MM.1S (cell line): ENCODE results near the gene MAPK10.

ENCODE experiments used
- DNase-seq: peaks from one replicate; pipeline ENCODE4 v3.0.0-alpha.2; 2015
- H2AFZ ChIP-seq: fragments of 300-600 bp; sonication (generic); 2 replicates; pipeline ENCODE4 v1.6.0; 2016; ENCODE audit warnings: antibody characterized with exemption, low read length
- H3F3A ChIP-seq: fragments of 300-600 bp; sonication (generic); 2 replicates; pipeline ENCODE4 v1.6.1; 2016; ENCODE audit warnings: mild to moderate bottlenecking, antibody characterized with exemption, low read length, moderate library complexity, mixed read lengths; ENCODE audit not compliant: insufficient read depth
- H3K27ac ChIP-seq: fragments of 300-600 bp; sonication (generic); 2 replicates; pipeline ENCODE4 v1.5.1; 2016; ENCODE audit warnings: mild to moderate bottlenecking, low read length
- H3K27me3 ChIP-seq: fragments of 300-600 bp; sonication (generic); replicated peaks from 2 replicates; pipeline ENCODE4 v1.6.0; 2016; ENCODE audit warnings: low read length; ENCODE audit not compliant: insufficient read depth
- H3K36me3 ChIP-seq: fragments of 300-600 bp; sonication (generic); replicated peaks from 2 replicates; pipeline ENCODE4 v1.6.1; 2016; ENCODE audit warnings: mild to moderate bottlenecking, low read length, mixed read lengths; ENCODE audit not compliant: insufficient read depth
- H3K4me1 ChIP-seq: fragments of 300-600 bp; sonication (generic); 2 replicates; pipeline ENCODE4 v1.6.1; 2016; ENCODE audit warnings: low read length, mixed read lengths
- H3K4me2 ChIP-seq: fragments of 300-600 bp; sonication (generic); 2 replicates; pipeline ENCODE4 v1.6.0; 2016; ENCODE audit warnings: low read depth, low read length
- H3K4me3 ChIP-seq: fragments of 300-600 bp; sonication (generic); 2 replicates; pipeline ENCODE4 v1.5.1; 2016; ENCODE audit warnings: low read length, mixed read lengths
- H3K79me2 ChIP-seq: fragments of 300-600 bp; sonication (generic); 2 replicates; pipeline ENCODE4 v1.6.1; 2016; ENCODE audit warnings: mixed run types, low read length, mixed read lengths
- H3K9ac ChIP-seq: fragments of 300-600 bp; sonication (generic); 2 replicates; pipeline ENCODE4 v1.6.1; 2016; ENCODE audit warnings: low read length, mixed read lengths
- H3K9me2 ChIP-seq: fragments of 300-600 bp; sonication (generic); replicated peaks from 2 replicates; pipeline ENCODE4 v1.6.1; 2016; ENCODE audit warnings: mild to moderate bottlenecking, low read length, mixed read lengths; ENCODE audit not compliant: insufficient read depth
- H3K9me3 ChIP-seq: fragments of 300-600 bp; sonication (generic); replicated peaks from 2 replicates; pipeline ENCODE4 v1.6.1; 2016; ENCODE audit warnings: mild to moderate bottlenecking, low read length, mixed read lengths; ENCODE audit not compliant: insufficient read depth
- H4K20me1 ChIP-seq: fragments of 300-600 bp; sonication (generic); 2 replicates; pipeline ENCODE4 v1.6.1; 2016; ENCODE audit warnings: mild to moderate bottlenecking, low read length, moderate library complexity, mixed read lengths; ENCODE audit not compliant: insufficient read depth
- EZH2 ChIP-seq: fragments of 300-600 bp; sonication (generic); optimal IDR thresholded peaks from 2 replicates; pipeline ENCODE3; 2017; ENCODE audit warnings: low read depth, mild to moderate bottlenecking, antibody characterized with exemption, low read length, mixed read lengths
- EZH2phosphoT487 ChIP-seq: fragments of 300-600 bp; sonication (generic); IDR thresholded peaks from 2 replicates; pipeline ENCODE4 v1.6.1; 2018; ENCODE audit warnings: antibody characterized with exemption, low read length
- TF ChIP-seq, protein P1 (sequence below): fragments of 300-600 bp; sonication (generic); IDR thresholded peaks from 2 replicates; pipeline ENCODE4 v1.5.1; 2016; ENCODE audit warnings: antibody characterized with exemption, low read length, mixed read lengths

MAPK10 gene

DNA sequence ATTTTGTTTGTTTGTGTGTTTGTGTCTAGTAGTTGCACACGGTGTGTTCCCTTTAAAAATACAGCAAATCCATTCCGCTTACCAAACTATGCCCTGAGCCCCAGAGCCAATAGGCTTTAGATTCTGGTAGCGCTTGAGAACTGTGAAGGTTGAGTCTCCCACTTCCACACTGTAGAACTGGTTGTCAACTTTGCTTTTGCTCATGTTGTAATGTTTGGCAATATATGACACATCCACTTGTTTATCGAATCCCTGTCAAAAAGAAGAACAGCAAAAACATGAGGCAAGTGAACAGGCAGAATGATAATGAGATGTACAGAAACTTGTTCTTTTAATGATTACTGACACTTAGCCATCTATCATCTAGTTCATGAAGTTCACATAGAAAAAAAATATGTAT, 200.6 kb downstream of the MAPK10 start:
- Histone ChIP-seq H3K27ac (no peak overlapping the region), H3K4me2 (no peak overlapping the region), H3K27me3 (no peaks in the 10 kb centered on the region), H2AFZ (no peak overlapping the region), H3K4me1 (no peaks in the 10 kb centered on the region), H3K4me3 (no peak overlapping the region), H3K9me3 (no peaks in the 10 kb centered on the region), H4K20me1 (no peaks in the 10 kb centered on the region), H3F3A (no peaks in the 10 kb centered on the region), H3K9ac (no peak overlapping the region), H3K79me2 (no peaks in the 10 kb centered on the region), H3K9me2 (no peaks in the 10 kb centered on the region), H3K36me3 (no peaks in the 10 kb centered on the region)
- no peak for TF ChIP-seq EZH2phosphoT487
- TF ChIP-seq, protein P1, sequence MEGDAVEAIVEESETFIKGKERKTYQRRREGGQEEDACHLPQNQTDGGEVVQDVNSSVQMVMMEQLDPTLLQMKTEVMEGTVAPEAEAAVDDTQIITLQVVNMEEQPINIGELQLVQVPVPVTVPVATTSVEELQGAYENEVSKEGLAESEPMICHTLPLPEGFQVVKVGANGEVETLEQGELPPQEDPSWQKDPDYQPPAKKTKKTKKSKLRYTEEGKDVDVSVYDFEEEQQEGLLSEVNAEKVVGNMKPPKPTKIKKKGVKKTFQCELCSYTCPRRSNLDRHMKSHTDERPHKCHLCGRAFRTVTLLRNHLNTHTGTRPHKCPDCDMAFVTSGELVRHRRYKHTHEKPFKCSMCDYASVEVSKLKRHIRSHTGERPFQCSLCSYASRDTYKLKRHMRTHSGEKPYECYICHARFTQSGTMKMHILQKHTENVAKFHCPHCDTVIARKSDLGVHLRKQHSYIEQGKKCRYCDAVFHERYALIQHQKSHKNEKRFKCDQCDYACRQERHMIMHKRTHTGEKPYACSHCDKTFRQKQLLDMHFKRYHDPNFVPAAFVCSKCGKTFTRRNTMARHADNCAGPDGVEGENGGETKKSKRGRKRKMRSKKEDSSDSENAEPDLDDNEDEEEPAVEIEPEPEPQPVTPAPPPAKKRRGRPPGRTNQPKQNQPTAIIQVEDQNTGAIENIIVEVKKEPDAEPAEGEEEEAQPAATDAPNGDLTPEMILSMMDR: no peak
- TF ChIP-seq EZH2: no peak
- no peak for DNase-seq

DNA sequence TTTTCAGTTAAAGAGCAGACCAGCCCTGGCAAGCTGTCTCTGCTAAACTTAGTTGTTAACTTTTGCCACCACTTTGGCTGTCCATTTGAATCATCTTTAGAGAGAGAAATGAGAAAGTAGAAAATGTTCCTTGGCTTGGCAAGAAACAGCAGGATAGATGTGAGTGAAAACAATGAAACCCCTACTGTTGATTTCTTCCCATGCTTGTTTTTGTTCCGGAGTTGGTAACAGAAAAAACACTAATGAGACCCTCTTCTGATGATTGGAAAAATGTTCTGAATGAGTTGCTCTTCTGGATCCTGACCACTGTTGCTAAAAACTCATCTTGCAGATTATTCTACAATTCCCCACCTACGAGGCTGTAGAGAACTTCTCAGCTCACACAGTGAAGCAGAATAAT, 203.3 kb downstream of the MAPK10 start:
- no peaks in the 10 kb centered on the region for H3K9me2 ChIP-seq
- no peaks in the 10 kb centered on the region for H3K36me3 ChIP-seq
- DNase-seq: no peak
- H3K4me2 ChIP-seq: no peak overlapping the region
- no peak overlapping the region for H2AFZ ChIP-seq
- H3K27ac ChIP-seq: no peak overlapping the region
- no peak overlapping the region for H3K9ac ChIP-seq
- no peaks in the 10 kb centered on the region for H3F3A ChIP-seq
- no peaks in the 10 kb centered on the region for H3K9me3 ChIP-seq
- TF ChIP-seq EZH2phosphoT487 (no peak), EZH2 (no peak)
- TF ChIP-seq, protein P1: no peak
- no peaks in the 10 kb centered on the region for H3K27me3 ChIP-seq
- no peaks in the 10 kb centered on the region for H4K20me1 ChIP-seq
- no peak overlapping the region for H3K4me3 ChIP-seq
- no peaks in the 10 kb centered on the region for H3K79me2 ChIP-seq
- H3K4me1 ChIP-seq: no peaks in the 10 kb centered on the region

- no peaks in the 10 kb centered on the region for H3K4me1 ChIP-seq
- H3K4me3 ChIP-seq: no peak overlapping the region
- no peaks in the 10 kb centered on the region for H3K79me2 ChIP-seq
- H3K27me3 ChIP-seq: no peaks in the 10 kb centered on the region
- H3F3A ChIP-seq: no peaks in the 10 kb centered on the region
- no peak overlapping the region for H2AFZ ChIP-seq
- no peaks in the 10 kb centered on the region for H3K9me2 ChIP-seq
- TF ChIP-seq EZH2phosphoT487 (no peak), EZH2 (no peak)
- TF ChIP-seq, protein P1: no peak
- H4K20me1 ChIP-seq: no peaks in the 10 kb centered on the region
- no peak overlapping the region for H3K4me2 ChIP-seq
- no peak overlapping the region for H3K9ac ChIP-seq
- no peak for DNase-seq
- no peaks in the 10 kb centered on the region for H3K36me3 ChIP-seq
- H3K27ac ChIP-seq: no peak overlapping the region
- no peaks in the 10 kb centered on the region for H3K9me3 ChIP-seq
These were observed 204.1 kb downstream of the MAPK10 start for GRCh38 chr4:86155766-86156165.
